GM21786 (cell line): ENCODE data around the gene TSNAX.
A peak's percentile ranks its signal among the peaks of the same experiment; 100 is the strongest.
"Not testable (repeated sequence)": the region's sequence is repeated elsewhere in the genome, so short reads cannot be mapped to it uniquely, and the experiment has no call there.

ENCODE experiments used
- ATAC-seq: cut with Tn5 transposase; IDR thresholded peaks from one replicate; pipeline ENCODE4 v1.9.1; 2021; ENCODE audit not compliant: unreplicated experiment

Gene TSNAX

GRCh38 chr1:231561647-231562383 is 33.3 kb downstream of the TSNAX start:
- no peak for ATAC-seq

DNA sequence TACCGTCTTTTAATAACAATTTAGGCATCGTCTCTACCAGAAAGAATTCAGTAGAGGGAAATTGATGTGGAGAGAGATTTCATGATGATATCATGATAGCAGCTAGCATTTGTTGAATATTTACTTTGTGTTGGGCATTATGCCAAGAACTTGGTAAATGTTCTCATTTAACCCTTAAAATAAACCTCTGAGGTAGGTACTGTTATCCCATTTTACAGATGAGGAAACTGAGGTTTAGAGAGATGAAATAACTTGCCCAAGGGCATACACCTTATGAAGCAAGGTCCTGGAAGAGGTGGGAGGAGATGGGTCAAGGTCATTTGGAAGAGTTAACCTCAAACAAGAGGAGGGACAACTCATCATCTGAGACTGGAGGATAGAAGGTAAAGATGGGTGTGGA is 34.8 kb downstream of the TSNAX start:
- ATAC-seq: no peak

- ATAC-seq: no peak
These were observed 35.9 kb downstream of the TSNAX start for GRCh38 chr1:231564373-231564772.

DNA sequence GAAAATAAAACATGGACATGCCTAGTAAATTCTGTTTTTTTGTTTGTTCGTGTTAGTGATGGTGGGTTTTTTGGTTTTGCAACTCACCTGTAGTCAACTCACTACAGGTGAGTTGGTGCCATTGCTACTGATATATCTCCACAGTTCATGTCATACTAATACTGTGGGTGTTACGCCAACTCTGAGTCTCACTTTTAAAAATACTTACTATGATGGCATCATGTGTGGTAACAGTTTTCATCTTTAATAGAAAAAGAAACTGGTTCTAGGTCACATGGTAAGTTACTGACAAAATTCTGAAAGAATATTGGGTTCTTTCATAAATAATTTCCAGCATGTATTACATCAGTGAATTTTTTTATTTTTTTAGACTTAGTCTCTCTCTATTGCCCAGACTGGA is 38.0 kb downstream of the TSNAX start:
- no peak for ATAC-seq

GRCh38 chr1:231570262-231570661 is 41.8 kb downstream of the TSNAX start:
- ATAC-seq: not testable (repeated sequence)

GRCh38 chr1:231571904-231572303 is 43.4 kb downstream of the TSNAX start:
- ATAC-seq: no peak

DNA sequence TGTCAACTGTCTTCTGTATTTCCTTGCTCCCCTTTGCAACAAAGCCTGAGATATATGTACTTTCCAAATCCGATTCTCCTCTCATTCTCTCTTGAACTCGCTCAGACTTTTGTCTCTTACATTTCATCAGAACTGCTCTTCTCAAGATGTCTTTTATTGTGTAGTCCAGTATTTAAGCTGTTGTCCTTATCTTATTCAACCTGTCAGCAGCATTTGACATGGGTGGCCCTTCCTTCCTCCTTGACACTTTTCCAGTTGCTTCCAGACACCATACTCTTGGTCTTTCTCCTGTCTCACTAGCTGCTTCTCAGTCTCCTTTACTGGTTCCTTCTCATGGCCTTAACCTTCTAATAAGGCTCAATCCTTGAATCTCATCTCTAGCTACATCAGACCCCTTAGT is 47.0 kb downstream of the TSNAX start:
- no peak for ATAC-seq

DNA sequence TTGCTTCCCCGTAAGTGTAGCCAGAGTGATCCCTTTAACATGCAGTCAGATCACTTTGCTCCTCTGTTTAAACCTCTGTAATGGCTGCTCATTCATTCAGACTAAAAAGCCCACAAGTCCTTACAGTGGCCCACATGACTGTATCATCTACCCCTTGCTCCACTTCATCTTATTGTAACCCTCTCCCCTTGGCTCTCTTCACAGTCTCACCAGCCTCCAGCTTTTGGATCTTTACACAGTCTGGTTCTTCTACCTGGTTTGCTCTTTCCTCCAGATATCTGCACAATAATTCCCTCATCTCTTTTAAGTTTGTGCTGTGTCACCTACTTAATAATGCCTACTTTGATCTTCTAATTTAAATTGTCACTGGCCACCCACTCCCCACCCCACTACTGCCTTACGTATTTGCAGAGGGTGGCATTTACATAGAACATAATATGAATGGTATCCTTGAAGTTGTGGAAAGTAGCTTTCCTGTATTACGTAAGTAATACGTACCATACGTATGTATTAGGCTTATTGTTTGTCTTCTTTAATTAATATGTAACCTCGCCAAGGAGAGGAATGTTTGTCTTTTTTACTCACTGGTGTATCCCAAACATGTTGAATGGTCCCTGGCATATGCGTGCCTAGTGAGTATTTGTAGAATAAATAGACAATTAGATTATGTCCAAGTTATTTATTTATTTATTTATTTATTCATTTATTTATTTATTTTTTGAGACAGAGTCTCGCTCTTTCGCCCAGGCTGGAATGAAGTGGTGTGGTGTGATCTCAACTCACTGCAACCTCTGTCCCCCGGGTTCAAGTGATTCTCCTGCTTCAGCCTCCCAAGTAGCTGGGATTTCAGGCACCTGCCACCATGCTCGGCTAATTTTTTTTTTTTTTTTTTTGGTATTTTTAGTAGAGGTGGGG is 48.6 kb downstream of the TSNAX start:
- ATAC-seq: no peak

- ATAC-seq: no peak
These were observed 52.4 kb downstream of the TSNAX start for GRCh38 chr1:231580874-231581273.

GRCh38 chr1:231581859-231582258 is 53.4 kb downstream of the TSNAX start:
- ATAC-seq: no peak

DNA sequence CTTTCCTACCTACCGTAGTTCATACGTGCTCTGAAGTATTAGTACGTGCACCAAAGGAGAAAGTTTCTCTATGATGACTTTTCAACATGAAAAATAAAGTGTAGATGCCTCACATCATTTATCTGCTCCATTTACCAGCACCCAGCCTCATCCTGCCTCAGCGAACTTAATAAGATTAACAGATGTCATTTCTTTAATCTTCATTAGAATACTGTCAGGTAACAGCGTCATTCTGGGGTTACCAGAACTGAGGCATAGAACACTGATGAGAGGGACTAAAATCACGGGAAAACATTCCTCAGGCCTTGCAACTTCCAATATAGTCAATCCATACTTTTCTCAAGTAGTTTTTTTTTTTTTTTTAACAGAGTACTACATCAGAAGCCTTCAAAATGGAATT is 54.9 kb downstream of the TSNAX start:
- no peak for ATAC-seq

DNA sequence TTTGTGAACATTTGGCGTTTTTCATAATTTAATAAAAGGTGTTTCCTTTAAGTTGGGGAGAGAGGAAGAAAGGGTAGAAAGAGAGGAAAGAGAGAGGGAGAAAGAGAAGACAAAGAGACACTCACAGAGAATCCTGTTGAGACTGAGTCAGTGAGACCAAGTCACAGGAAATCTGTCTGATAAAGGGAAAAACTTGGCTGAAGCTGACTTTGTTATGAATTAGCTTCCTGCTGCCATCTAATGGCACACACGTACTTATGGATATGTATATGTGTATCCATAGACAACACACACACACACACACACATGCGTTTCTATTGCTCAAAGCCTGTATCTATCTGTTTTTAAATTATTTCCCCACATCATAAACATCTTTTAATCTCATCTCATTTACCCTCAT is 55.6 kb downstream of the TSNAX start:
- ATAC-seq: no peak

- no peak for ATAC-seq
These were observed 56.5 kb downstream of the TSNAX start for GRCh38 chr1:231584921-231585320.

DNA sequence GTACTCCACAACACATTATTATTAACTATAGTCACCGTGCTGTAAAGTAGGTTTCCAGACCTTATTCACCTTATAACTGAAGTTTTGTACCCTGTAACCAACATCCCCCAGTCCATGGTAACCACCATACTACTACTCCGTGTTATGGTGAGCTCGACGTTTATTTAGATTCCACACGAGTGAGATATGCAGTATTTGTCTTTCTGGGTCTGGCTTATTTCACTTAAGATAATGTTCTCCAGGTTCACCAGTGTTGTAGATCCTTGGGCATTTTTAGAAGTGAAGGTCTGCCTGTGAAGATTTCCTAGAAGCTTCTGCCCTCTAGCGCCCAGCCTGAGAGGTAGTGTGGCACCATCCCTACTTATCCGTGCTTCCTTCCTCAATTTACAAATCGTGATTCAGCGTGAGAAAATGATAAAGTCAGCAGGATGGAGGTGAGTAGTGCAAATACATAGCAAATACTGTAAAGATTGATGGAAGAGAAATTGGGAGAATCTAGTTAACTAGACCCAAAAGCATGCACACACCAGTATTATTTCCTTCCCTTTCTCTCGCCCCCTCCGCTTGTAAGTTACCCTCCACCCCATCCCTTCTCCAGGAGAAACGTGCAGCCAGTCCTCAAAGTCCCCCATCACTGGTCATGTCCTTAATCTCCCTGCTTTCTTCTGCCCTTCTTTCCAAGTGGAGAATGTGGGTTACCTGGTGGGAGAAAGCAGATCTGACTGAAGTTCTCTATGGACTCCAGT is 62.2 kb downstream of the TSNAX start:
- peak; percentile 66 for ATAC-seq

DNA sequence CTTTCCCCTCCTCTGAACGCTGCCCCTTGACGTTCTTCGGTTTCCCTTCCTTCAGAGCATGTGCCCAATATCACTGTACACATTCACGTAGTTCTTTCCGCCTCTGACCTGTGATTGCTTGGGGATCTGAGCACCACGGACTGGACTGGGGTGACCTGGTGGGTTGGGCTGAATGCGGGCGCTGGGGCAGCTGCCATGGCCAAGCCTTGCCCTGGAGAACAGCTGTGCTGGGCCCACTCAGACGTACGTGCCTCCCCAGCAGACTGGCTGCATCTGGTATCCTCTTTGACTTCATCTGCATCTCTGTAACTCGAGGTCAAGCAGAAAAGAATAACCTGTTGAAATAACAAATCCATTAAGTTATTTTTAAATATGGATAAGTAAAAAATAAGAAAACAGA is 63.0 kb downstream of the TSNAX start:
- ATAC-seq: no peak

DNA sequence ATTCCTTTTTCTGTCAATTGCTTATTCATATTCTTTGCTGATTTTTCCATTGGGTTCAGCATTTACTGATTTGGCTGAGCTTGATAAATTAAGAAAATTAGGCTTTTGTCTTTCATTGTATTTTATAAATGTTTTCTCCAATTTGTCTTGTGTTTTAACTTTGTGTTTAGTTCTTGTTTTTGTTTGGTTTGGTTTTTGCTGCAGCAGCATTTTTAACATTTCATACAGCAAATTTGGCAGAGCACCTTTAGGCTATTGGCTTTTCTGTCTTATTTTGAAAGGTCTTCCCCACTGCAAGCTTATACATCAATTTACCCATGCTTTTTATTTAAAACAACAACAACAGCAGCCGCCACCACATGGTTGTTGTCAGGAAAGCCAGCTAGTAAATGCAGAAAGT is 64.3 kb downstream of the TSNAX start:
- no peak for ATAC-seq

DNA sequence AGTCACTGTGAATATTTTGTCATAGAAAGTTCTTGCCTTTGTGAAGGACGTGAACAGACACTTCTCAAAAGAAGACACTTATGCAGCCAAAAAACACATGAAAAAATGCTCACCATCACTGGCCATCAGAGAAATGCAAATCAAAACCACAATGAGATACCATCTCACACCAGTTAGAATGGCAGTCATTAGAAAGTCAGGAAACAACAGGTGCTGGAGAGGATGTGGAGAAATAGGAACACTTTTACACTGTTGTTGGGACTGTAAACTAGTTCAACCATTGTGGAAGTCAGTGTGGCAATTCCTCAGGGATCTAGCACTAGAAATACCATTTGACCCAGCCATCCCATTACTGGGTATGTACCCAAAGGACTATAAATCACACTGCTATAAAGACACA is 64.8 kb downstream of the TSNAX start:
- not testable (repeated sequence) for ATAC-seq

- ATAC-seq: no peak
These were observed 65.7 kb downstream of the TSNAX start for GRCh38 chr1:231594123-231594522.

- ATAC-seq: no peak
These were observed 66.3 kb downstream of the TSNAX start for GRCh38 chr1:231594749-231595148.

GRCh38 chr1:231596337-231596791 is 67.9 kb downstream of the TSNAX start:
- no peak for ATAC-seq

- no peak for ATAC-seq
These were observed 69.5 kb downstream of the TSNAX start for GRCh38 chr1:231597971-231598370.
